GM18873 (cell line): Measurements from ENCODE around the gene PROSER3.

Experiments
- ATAC-seq: cut with Tn5 transposase; IDR thresholded peaks from one replicate; pipeline ENCODE4 v1.9.1; 2021; ENCODE audit warnings: mild to moderate bottlenecking, moderate library complexity, moderate number of reproducible peaks; ENCODE audit not compliant: unreplicated experiment, low FRiP score

PROSER3 gene

GRCh38 chr19:35757749-35758608 lies at the start of gene PROSER3:
PROSER3 (plus strand) TSS chr19:35758176; CDS start chr19:35758216, 40 bp downstream.
- peak; percentile 97 for ATAC-seq

DNA sequence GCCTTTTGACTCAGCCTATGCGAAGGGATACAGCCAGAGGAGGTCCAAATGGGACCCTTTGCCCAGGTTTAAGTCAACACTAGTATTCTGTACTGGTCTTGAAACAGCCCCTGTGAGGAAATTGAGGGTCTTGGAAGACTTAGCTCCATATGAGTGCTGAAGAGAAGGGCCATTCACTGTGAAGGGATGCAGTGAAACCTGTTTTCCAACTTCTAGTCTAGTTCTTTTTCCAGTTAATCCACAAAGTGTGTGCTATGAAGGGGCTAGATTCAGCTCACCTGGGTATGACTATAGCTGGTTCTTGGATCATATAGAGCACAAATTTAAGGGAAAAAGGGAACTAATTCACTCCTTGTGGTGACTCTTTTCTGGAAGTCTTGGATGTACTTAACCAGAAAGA lies 49.6 kb upstream of the PROSER3 start:
- no peak for ATAC-seq

GRCh38 chr19:35710784-35711723 lies 46.9 kb upstream of the PROSER3 start:
- ATAC-seq: no peak

- no peak for ATAC-seq
Measured at GRCh38 chr19:35712567-35713505, 45.1 kb upstream of the PROSER3 start.

GRCh38 chr19:35713506-35713850 lies 44.5 kb upstream of the PROSER3 start:
- no peak for ATAC-seq

GRCh38 chr19:35713904-35714495 lies 44.0 kb upstream of the PROSER3 start:
- ATAC-seq: no peak

GRCh38 chr19:35714601-35715354 lies 43.2 kb upstream of the PROSER3 start:
- no peak for ATAC-seq

DNA sequence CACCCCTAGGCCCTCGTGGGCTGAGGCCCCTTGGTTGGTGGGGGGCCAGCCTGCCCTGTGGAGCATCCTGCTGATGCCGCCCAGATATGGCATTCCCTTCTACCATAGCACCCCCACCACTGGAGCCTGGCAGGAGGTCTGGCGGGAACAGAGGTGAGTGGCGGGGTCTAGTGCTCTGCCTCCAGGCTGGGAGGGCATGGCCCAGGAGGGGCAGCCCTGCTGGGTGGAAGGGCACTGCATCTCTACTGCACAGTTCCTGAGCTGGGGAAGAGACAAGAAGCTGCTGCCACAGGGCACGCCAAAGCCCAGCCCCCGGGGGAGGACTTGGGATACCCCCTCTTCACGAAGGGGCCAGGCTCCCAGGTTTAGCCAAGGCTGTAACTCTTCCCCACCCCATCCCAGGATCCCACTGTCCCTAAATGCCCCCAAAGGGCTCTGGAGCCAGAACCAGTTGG lies 42.6 kb upstream of the PROSER3 start:
- no peak for ATAC-seq

DNA sequence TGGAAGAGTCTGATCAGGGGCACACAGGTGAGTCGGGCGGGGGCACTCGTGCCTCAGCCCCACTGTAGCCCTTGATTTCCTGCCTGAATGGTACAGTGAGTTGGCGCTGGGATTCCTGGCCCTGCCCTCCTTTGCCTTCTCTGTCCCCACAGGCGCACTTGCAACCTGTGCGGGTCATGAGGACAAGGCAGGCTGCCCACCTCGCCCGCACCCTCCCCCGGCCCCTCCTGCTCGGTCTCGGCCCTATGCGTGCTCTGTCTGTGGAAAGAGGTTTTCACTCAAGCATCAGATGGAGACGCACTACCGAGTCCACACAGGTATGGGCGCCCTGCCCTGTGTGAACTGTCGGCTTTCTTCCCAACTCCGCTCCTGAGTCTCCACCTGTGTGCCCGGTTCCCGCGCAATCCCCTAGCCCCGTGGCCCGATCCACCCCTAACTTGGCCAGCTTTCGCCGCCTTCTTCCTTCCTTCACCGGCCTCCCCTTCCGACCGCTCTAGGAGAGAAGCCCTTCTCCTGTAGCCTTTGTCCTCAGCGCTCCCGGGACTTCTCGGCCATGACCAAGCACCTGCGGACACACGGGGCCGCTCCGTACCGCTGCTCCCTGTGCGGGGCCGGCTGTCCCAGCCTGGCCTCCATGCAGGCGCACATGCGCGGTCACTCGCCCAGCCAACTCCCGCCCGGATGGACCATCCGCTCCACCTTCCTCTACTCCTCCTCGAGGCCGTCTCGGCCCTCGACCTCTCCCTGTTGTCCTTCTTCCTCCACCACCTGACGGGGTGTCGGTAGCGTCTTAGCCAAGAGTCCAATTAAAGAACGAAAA lies 41.8 kb upstream of the PROSER3 start:
- ATAC-seq: peak; percentile 11

DNA sequence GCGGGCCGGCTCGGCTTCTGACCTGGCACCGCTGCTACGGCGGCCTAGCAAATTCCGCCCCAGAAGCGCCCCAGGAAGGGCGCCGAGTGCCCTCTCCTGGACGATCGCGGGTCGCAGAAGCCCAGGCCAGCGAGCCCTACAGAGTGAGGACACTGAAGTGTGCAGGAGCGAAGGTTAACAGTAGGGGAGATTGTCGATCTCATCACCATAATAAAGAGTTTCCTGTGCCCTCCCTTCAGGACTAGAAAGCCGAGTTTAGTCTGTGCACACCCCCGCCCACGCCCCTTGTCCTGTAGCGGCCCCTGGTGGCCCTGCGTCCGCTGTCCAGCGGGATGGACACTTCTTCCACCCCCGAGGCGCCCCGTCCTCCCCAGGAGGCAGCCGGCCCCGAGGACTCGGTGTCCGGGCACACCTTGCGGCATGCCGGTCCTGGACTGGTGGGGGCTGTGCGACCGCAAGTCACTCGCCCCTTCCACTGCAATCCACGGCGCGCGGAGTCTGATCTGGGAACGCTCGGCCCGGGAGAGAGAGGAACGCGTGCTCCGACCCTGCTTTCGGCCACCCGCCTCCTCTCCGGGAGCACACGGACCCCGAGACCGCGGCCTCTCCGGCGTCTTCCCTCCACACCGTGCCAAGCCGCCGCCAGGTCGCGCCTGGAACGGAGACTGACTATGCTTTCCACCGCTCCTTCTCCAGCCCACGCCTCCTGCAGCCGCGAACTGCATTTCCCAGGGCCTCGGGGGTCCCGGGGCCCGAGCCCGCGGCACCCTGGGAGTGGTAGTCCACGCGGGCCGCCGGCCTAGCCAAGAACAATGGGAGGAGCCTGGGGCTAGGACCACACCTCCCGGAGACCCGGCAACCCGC lies 40.9 kb upstream of the PROSER3 start:
- peak; percentile 44 for ATAC-seq

DNA sequence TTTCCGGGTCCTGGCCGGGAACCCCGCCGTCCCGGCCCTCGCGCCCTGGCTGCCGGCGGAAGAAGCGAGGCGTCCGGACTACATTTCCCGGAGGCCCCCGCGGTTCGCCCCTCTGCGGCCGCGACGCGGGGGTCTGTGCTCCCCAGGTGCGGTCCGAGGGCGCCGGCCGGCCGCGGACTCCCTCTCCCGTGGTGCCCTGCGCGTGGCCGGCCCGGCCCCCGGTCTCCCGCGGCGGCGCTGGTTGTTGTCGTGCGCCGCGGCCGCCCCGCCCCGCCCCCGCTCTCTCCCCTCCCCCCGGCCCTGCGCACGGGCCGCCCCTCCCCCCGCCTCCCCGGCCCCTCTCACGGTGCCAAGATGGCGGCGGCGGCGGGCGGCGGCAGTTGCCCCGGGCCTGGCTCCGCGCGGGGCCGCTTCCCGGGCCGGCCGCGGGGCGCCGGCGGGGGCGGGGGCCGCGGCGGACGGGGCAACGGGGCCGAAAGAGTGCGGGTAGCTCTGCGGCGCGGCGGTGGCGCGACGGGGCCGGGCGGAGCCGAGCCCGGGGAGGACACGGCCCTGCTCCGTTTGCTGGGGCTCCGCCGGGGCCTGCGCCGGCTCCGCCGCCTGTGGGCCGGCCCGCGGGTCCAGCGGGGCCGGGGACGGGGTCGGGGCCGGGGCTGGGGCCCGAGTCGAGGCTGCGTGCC lies 40.2 kb upstream of the PROSER3 start, which contains the start of gene KMT2B:
TSS of gene KMT2B (plus strand) at position 339 of the 680 bp plus-strand sequence. CDS start at position 355, 16 bp downstream.
- no peak for ATAC-seq

- no peak for ATAC-seq
Measured at GRCh38 chr19:35718345-35719041, 39.5 kb upstream of the PROSER3 start.

DNA sequence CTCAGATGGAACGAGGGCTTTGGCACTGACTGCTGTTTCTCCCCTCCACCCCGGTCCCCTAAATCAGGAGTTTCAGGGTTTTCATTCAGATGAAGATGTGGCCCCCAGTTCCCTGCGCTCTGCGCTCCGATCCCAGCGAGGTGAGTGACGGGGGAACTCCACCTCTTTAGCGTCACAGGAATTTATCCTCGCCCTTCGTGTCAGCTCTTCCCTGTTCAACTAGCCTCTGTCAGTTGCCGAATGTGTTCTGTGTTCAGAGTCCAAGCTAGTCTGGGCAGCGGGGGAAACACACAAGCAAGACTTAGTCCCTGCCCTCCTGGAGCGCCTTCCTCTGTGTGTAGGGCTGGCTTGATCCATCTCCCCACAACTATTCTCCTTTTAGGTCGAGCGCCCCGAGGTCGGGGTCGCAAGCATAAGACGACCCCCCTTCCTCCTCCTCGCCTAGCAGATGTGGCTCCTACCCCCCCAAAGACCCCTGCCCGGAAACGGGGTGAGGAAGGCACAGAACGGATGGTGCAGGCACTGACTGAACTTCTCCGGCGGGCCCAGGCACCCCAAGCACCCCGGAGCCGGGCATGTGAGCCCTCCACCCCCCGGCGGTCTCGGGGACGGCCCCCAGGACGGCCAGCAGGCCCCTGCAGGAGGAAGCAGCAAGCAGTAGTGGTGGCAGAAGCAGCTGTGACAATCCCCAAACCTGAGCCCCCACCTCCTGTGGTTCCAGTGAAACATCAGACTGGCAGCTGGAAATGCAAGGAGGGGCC lies 38.4 kb upstream of the PROSER3 start:
- no peak for ATAC-seq

- ATAC-seq: no peak
Measured at GRCh38 chr19:35720163-35720524, 37.8 kb upstream of the PROSER3 start.

- no peak for ATAC-seq
Measured at GRCh38 chr19:35720648-35721047, 37.3 kb upstream of the PROSER3 start.
